ENCODE data around the gene SPEG. TPM values are rescaled to one million over a fixed set of nuclear protein-coding genes. Genes with fewer than 3 reads are reported as not detected.

SPEG gene
- total and polyA plus RNA-seq, 2 of the 8 experiments (the other 6 are each of a cell fraction or from before 2014, with no cell fraction given), result 19.9 to 32.0 TPM

DNA sequence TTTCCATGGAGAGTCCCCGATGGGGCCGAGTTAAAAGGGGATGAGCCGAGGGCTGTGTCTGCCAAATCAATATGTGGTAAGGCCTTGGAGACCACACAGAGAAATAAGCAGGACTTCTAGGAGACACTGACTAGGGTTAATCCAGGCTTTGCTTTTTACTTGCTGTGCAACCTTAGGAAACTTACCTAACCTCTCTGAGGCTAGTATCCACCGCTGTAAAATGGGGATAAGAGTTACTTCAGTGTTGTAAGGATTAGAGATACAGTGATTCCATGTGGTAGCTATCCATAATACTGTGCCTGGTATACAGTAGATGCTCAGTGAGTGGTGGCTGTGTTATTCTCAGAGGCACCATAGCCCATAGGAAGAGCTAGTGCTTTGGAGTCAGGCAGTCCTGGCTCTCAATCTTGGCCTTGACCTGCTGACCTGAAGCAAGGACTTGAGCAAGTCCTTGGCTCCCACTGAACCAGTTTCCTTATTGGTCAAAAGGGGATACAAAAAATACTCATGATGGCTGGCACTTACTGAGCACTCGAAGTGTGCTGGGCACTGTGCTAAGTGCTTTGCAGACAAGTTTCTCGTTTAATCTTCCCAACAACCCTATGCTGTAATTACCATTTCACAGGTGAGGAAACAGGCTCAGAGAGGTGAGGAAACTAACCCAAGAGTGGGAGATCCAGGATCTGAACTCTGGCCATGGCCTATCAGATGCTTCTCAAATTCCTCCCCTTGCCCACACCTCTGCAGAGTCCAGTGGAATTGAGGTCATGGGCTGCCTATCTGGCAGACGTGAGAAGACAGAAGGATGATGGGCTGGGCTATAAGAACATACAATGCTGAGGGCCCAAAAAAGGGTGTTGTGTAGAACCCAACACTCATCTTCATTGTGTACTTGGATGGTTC lies 28.4 kb upstream of the SPEG start:
- FAIRE-seq, result no peak
- no peak overlapping the region for H2AFZ ChIP-seq (ENCODE audit: low read length)
- no peak overlapping the region for H3K4me2 ChIP-seq (ENCODE audit: insufficient read depth in 1 of 2, low read depth in 2 of 2, low read length in 2 of 2)

More for the DNA sequence above, 28.4 kb upstream of the SPEG start:
- Histone ChIP-seq H3K9me3 (ENCODE audit: insufficient read depth in 2 of 2, low read depth in 1 of 2, low read length in 1 of 2) (no peaks in the 10 kb centered on the region), H3K27ac (ENCODE audit: low read depth, low read length) (no peak overlapping the region), H2AK5ac (ENCODE audit: low read depth, low read length) (0 out of 2 replicates have a peak overlapping the region, but pooled peaks have one; percentile 26), H2BK12ac (ENCODE audit: low read depth, low read length) (no peak overlapping the region), H4K8ac (ENCODE audit: extremely low read depth, insufficient read depth, low read length) (no peak overlapping the region), H3K56ac (replicated peaks; ENCODE audit: insufficient read length, low read depth, low read length) (no peak overlapping the region), H3K79me1 (ENCODE audit: low read depth, low read length) (no peaks in the 10 kb centered on the region), H4K91ac (replicated peaks; ENCODE audit: insufficient read length, low read length) (no peak overlapping the region), H3K23me2 (ENCODE audit: low read depth, low read length) (no peaks in the 10 kb centered on the region), H3K4ac (replicated peaks; ENCODE audit: insufficient read length, low read depth, low read length) (peak overlapping the region; percentile 42), H4K5ac (ENCODE audit: insufficient read length, low read depth, low read length) (no peak overlapping the region), H3K4me3 (ENCODE audit: extremely low read depth in 1 of 4, insufficient read depth in 2 of 4, low read depth in 3 of 4, low read length in 4 of 4) (no peak overlapping the region), H3K14ac (ENCODE audit: insufficient read length) (no peak overlapping the region), H2BK5ac (ENCODE audit: low read depth, low read length) (no peak overlapping the region), H2BK20ac (ENCODE audit: low read length) (no peak overlapping the region), H2BK15ac (ENCODE audit: low read length) (no peak overlapping the region), H3K4me1 (replicated peaks in 1 of 4; ENCODE audit: control insufficient read depth in 3 of 4, insufficient read depth in 4 of 4, low read length in 3 of 4) (peaks cover 0 to 16% (median 6%) of the 10 kb centered on the region in 4 experiments; a peak in 6 of 7 replicates), H4K20me1 (replicated peaks in 1 of 2; ENCODE audit: control insufficient read depth in 1 of 2, insufficient read depth in 2 of 2, low read length in 2 of 2) (no peaks in the 10 kb centered on the region), H2BK120ac (replicated peaks; ENCODE audit: low read depth, low read length) (no peak overlapping the region), H3K9ac (replicated peaks in 1 of 4; ENCODE audit: extremely low read depth in 1 of 4, low read depth in 3 of 4, low read length in 3 of 4) (no peak overlapping the region), H3K23ac (ENCODE audit: insufficient read length) (no peak overlapping the region), H3K18ac (ENCODE audit: extremely low read depth, low read length) (no peak overlapping the region), H3K27me3 (replicated peaks in 1 of 4; ENCODE audit: control insufficient read depth in 3 of 4, extremely low read depth in 1 of 4, insufficient read depth in 3 of 4, low read length in 3 of 4) (peaks cover 0 to 2% (median 0%) of the 10 kb centered on the region in 4 experiments; a peak in 1 of 7 replicates), H3K36me3 (ENCODE audit: control insufficient read depth in 2 of 4, insufficient read depth in 4 of 4, low read length in 3 of 4) (no peaks in the 10 kb centered on the region), H3K79me2 (ENCODE audit: control insufficient read depth in 1 of 2, insufficient read depth in 2 of 2, low read length in 2 of 2) (no peaks in the 10 kb centered on the region)
- DNase-seq (ENCODE audit: low read depth in 1 of 2, low spot score in 2 of 2), result no peak
- ChIA-PET CTCF (ENCODE audit: partially characterized antibody) (interaction anchor here (0.8 to 13.0 kb wide), 15 partner anchors 10 to 120 kb away, joined by 3 to 407 read pairs (median 49); partner anchors contain the start of genes DES, DNPEP, GMPPA and SPEG), POLR2A (ENCODE audit: partially characterized antibody) (interaction anchor here (1.0 to 1.2 kb wide), 2 partner anchors 11 to 40 kb away, joined by 3 to 4 read pairs; no protein-coding TSS in a partner anchor)
- TF ChIP-seq RFX5 (IDR thresholded peaks at IDR 0.05; ENCODE audit: borderline replicate concordance, low read depth, low read length) (no peak), KDM1A (IDR thresholded peaks at IDR 0.05; ENCODE audit: borderline replicate concordance, low read length) (peak; percentile 85; the same call in 1 of the 2 replicates)
- WGBS, 2 experiments (ENCODE audit: extremely low coverage in 1 of 2, insufficient coverage in 1 of 2, insufficient read length in 1 of 2, insufficient replicate concordance in 2 of 2, low coverage in 1 of 2, low lambda C conversion rate in 2 of 2, missing lambda C conversion rate in 1 of 2), result 93% methylated on average over 7 of the region's 7 CpGs; no CpG with 5 or more reads in 1 of the 2 experiments
